H9 (cell line): ENCODE data around the gene MYH15. TPM values are rescaled to one million over a fixed set of nuclear protein-coding genes. Genes with fewer than 3 reads are reported as not detected.

ENCODE experiments used
- DNase-seq: peaks from one replicate; pipeline ENCODE4 v3.0.0-alpha.2; 2017
- H2AFZ ChIP-seq: one replicate; pipeline ENCODE4 v1.6.1; 2013; ENCODE audit warnings: mild to moderate bottlenecking, low read length, control low read depth, moderate library complexity
- H2AK5ac ChIP-seq: 2 replicates; pipeline ENCODE4 v1.6.1; 2013; ENCODE audit warnings: low read length, control low read depth, mixed read lengths; ENCODE audit not compliant: insufficient read length
- H2BK120ac ChIP-seq: one replicate; pipeline ENCODE4 v1.6.1; 2013; ENCODE audit warnings: low read depth, mild to moderate bottlenecking, low read length, control low read depth, inconsistent platforms; ENCODE audit not compliant: poor library complexity, severe bottlenecking
- H2BK12ac ChIP-seq: 2 replicates; pipeline ENCODE4 v1.6.1; 2013; ENCODE audit warnings: low read length, control low read depth, mixed read lengths, low read depth; ENCODE audit not compliant: insufficient read length
- H2BK15ac ChIP-seq: 2 replicates; pipeline ENCODE4 v1.6.1; 2013; ENCODE audit warnings: low read depth, low read length, control low read depth
- H2BK20ac ChIP-seq: one replicate; pipeline ENCODE4 v1.6.1; 2013; ENCODE audit warnings: low read depth, mild to moderate bottlenecking, low read length, control low read depth, inconsistent platforms; ENCODE audit not compliant: poor library complexity, severe bottlenecking
- H2BK5ac ChIP-seq: 2 replicates; pipeline ENCODE4 v1.6.1; 2013; ENCODE audit warnings: low read length, control low read depth, mixed read lengths; ENCODE audit not compliant: insufficient read length
- H3K14ac ChIP-seq: 2 replicates; pipeline ENCODE4 v1.6.1; 2013; ENCODE audit warnings: low read length, control low read depth; ENCODE audit not compliant: insufficient read depth
- H3K18ac ChIP-seq: 2 replicates; pipeline ENCODE4 v1.6.1; 2013; ENCODE audit warnings: low read depth, mild to moderate bottlenecking, mixed read lengths, low read length, control low read depth; ENCODE audit not compliant: insufficient read length
- H3K23ac ChIP-seq: 2 replicates; pipeline ENCODE4 v1.6.1; 2013; ENCODE audit warnings: low read length, control low read depth, mixed read lengths, low read depth; ENCODE audit not compliant: insufficient read length
- H3K23me2 ChIP-seq: 2 replicates; pipeline ENCODE4 v1.6.1; 2013; ENCODE audit warnings: low read depth, mild to moderate bottlenecking, mixed read lengths, low read length, control low read depth; ENCODE audit not compliant: insufficient read length, poor library complexity, severe bottlenecking
- H3K27ac ChIP-seq: 2 replicates; pipeline ENCODE4 v1.5.1; 2013; ENCODE audit warnings: low read length, control low read depth, mixed read lengths, low read depth; ENCODE audit not compliant: insufficient read length
- H3K27me3 ChIP-seq: 2 replicates; pipeline ENCODE4 v1.6.1; 2013; ENCODE audit warnings: low read length, control low read depth, inconsistent platforms; ENCODE audit not compliant: insufficient read depth
- H3K4ac ChIP-seq: 2 replicates; pipeline ENCODE4 v1.6.1; 2013; ENCODE audit warnings: low read depth, mild to moderate bottlenecking, control low read depth, inconsistent platforms, low read length, moderate library complexity
- H3K4me1 ChIP-seq: 2 replicates; pipeline ENCODE4 v1.6.1; 2013; ENCODE audit warnings: low read length, control low read depth, inconsistent platforms; ENCODE audit not compliant: insufficient read depth
- H3K4me2 ChIP-seq: 2 replicates; pipeline ENCODE4 v1.6.1; 2013; ENCODE audit warnings: low read length, control low read depth, mixed read lengths; ENCODE audit not compliant: insufficient read length, insufficient read depth
- H3K56ac ChIP-seq: 2 replicates; pipeline ENCODE4 v1.6.1; 2013; ENCODE audit warnings: low read depth, mild to moderate bottlenecking, mixed read lengths, low read length, control low read depth; ENCODE audit not compliant: insufficient read length
- H3K79me1 ChIP-seq: 2 replicates; pipeline ENCODE4 v1.6.1; 2013; ENCODE audit warnings: low read depth, mild to moderate bottlenecking, moderate library complexity, low read length, control low read depth, inconsistent platforms; ENCODE audit not compliant: insufficient read depth, poor library complexity, severe bottlenecking
- H3K79me2 ChIP-seq: 2 replicates; pipeline ENCODE4 v1.6.1; 2013; ENCODE audit warnings: low read length, control low read depth, inconsistent platforms; ENCODE audit not compliant: insufficient read depth
- H3K9ac ChIP-seq: 2 replicates; pipeline ENCODE4 v1.6.1; 2013; ENCODE audit warnings: low read length, control low read depth, mixed read lengths; ENCODE audit not compliant: insufficient read length; ENCODE audit errors: extremely low read depth
- H3K9me3 ChIP-seq: one replicate; pipeline ENCODE4 v1.6.1; 2013; ENCODE audit warnings: low read depth, low read length, inconsistent platforms; ENCODE audit not compliant: control insufficient read depth
- H3T11ph ChIP-seq: one replicate; pipeline ENCODE4 v1.6.1; 2013; ENCODE audit warnings: mild to moderate bottlenecking, low read length, control low read depth, inconsistent platforms
- H4K20me1 ChIP-seq: one replicate; pipeline ENCODE4 v1.6.1; 2013; ENCODE audit not compliant: control insufficient read depth, insufficient read length, insufficient read depth
- H4K5ac ChIP-seq: 2 replicates; pipeline ENCODE4 v1.6.1; 2013; ENCODE audit warnings: low read depth, mild to moderate bottlenecking, mixed read lengths, low read length, control low read depth; ENCODE audit not compliant: insufficient read length
- H4K8ac ChIP-seq: replicated peaks from 2 replicates; pipeline ENCODE4 v1.6.1; 2013; ENCODE audit warnings: low read length, control low read depth, mixed read lengths, low read depth; ENCODE audit not compliant: insufficient read length
- H4K91ac ChIP-seq: 2 replicates; pipeline ENCODE4 v1.6.1; 2013; ENCODE audit warnings: low read depth, mild to moderate bottlenecking, moderate library complexity, mixed read lengths, low read length, control low read depth; ENCODE audit not compliant: insufficient read length
- H3K27ac Mint-ChIP-seq, 3 experiments: 2 replicates in 2 of 3; 3 replicates in 1 of 3; pipeline ENCODE4 v1.8.0; 2020 to 2021; ENCODE audit warnings: mixed read lengths in 3 of 3, mild to moderate bottlenecking in 1 of 3, moderate library complexity in 1 of 3
- H3K27me3 Mint-ChIP-seq: 2 replicates; pipeline ENCODE4 v1.8.0; 2021; ENCODE audit warnings: low read depth, mild to moderate bottlenecking, moderate library complexity, mixed read lengths
- H3K36me3 Mint-ChIP-seq, 3 experiments: 2 replicates in 2 of 3; 3 replicates in 1 of 3; pipeline ENCODE4 v1.8.0; 2020 to 2021; ENCODE audit warnings: low read depth in 3 of 3, mixed read lengths in 3 of 3; ENCODE audit not compliant: insufficient read depth in 1 of 3
- H3K4me1 Mint-ChIP-seq, 2 experiments: 2 replicates each; pipeline ENCODE4 v1.8.0; 2020; ENCODE audit warnings: mixed read lengths in 2 of 2
- H3K4me3 Mint-ChIP-seq, 2 experiments: 2 replicates in 1 of 2; 3 replicates in 1 of 2; pipeline ENCODE4 v1.8.0; 2020 to 2021; ENCODE audit warnings: mild to moderate bottlenecking in 2 of 2, mixed read lengths in 2 of 2, moderate library complexity in 1 of 2
- H3K9me3 Mint-ChIP-seq, 2 experiments: 2 replicates in 1 of 2; 3 replicates in 1 of 2; pipeline ENCODE4 v1.8.0; 2020; ENCODE audit warnings: mild to moderate bottlenecking in 2 of 2, mixed read lengths in 2 of 2, moderate library complexity in 1 of 2
- WGBS: extraction: QIAGEN DNeasy Blood & Tissue Kit; methylation state at CpG from one replicate; pipeline ENCODE4 v1.1.7; 2013; ENCODE audit warnings: missing lambda C conversion rate, low lambda C conversion rate, mixed read lengths; ENCODE audit not compliant: insufficient read length; ENCODE audit errors: extremely low coverage; 5-methylcytosine and 5-hydroxymethylcytosine counted together
- total RNA-seq: library from RNA; stranded (reverse); gene quantifications from 2 replicates; pipeline ENCODE4 v1.2.1, GENCODE V29; 2021
- TF ChIP-seq, protein P1 (sequence below): fragments of 200-600 bp; sonication (generic); conservative IDR thresholded peaks from 3 replicates; pipeline ENCODE4 v1.8.0; 2021; ENCODE audit warnings: antibody characterized with exemption, mild to moderate bottlenecking

MYH15 gene
- total RNA-seq, 1 experiment from 2014 or later = 0.13 TPM

DNA sequence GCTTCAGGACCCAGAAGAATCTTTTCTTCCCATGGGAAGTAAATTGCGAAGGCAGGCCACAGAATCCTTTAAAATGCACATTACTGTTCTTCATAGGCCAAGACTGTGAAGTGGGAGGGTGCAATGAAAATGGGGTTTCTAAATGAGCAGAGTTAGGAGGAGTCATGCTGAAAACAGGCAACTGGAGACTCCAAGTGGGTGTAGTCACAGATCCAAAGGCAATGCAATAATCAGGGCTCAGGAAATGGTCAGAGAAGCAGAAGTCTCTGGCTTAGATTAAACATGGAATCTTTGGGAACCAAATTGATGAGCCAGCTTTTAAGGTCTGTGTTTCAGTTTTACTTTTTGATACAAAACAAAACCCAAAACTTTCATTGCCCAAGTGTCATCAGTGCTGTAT, 176.4 kb downstream of the MYH15 start:
- H3K14ac ChIP-seq = no peak overlapping the region
- H4K8ac ChIP-seq = no peak overlapping the region
- no peak overlapping the region for H2BK5ac ChIP-seq
- no peak overlapping the region for H4K91ac ChIP-seq
- no peaks in the 10 kb centered on the region for H3K36me3 Mint-ChIP-seq
- H3K4me3 Mint-ChIP-seq = no peak overlapping the region
- H2AFZ ChIP-seq = no peak overlapping the region
- no peaks in the 10 kb centered on the region for H4K20me1 ChIP-seq
- DNase-seq = no peak
- H2BK12ac ChIP-seq = no peak overlapping the region
- no peak overlapping the region for H3K23ac ChIP-seq
- H3K79me1 ChIP-seq = no peaks in the 10 kb centered on the region
- peak overlapping the region in 1 of 3 experiments; percentile 33; a peak in 1 of 7 replicates for H3K27ac Mint-ChIP-seq
- H3K27me3 ChIP-seq = no peaks in the 10 kb centered on the region
- no peak overlapping the region for H2BK20ac ChIP-seq
- H3K4me2 ChIP-seq = no peak overlapping the region
- no peak overlapping the region for H2AK5ac ChIP-seq
- no peaks in the 10 kb centered on the region for H3K4me1 Mint-ChIP-seq
- H3K9ac ChIP-seq = no peak overlapping the region
- no CpG with 5 or more reads among the region's 1 CpG for WGBS
- no peak overlapping the region for H3K56ac ChIP-seq
- H3K18ac ChIP-seq = no peak overlapping the region
- H3K4me1 ChIP-seq = no peaks in the 10 kb centered on the region
- no peaks in the 10 kb centered on the region for H3K23me2 ChIP-seq
- no peaks in the 10 kb centered on the region for H3K27me3 Mint-ChIP-seq
- H4K5ac ChIP-seq = no peak overlapping the region
- H3K4ac ChIP-seq = no peak overlapping the region
- TF ChIP-seq, protein P1, sequence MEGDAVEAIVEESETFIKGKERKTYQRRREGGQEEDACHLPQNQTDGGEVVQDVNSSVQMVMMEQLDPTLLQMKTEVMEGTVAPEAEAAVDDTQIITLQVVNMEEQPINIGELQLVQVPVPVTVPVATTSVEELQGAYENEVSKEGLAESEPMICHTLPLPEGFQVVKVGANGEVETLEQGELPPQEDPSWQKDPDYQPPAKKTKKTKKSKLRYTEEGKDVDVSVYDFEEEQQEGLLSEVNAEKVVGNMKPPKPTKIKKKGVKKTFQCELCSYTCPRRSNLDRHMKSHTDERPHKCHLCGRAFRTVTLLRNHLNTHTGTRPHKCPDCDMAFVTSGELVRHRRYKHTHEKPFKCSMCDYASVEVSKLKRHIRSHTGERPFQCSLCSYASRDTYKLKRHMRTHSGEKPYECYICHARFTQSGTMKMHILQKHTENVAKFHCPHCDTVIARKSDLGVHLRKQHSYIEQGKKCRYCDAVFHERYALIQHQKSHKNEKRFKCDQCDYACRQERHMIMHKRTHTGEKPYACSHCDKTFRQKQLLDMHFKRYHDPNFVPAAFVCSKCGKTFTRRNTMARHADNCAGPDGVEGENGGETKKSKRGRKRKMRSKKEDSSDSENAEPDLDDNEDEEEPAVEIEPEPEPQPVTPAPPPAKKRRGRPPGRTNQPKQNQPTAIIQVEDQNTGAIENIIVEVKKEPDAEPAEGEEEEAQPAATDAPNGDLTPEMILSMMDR = no peak
- H3K9me3 ChIP-seq = no peaks in the 10 kb centered on the region
- H2BK120ac ChIP-seq = no peak overlapping the region
- H2BK15ac ChIP-seq = no peak overlapping the region
- no peaks in the 10 kb centered on the region for H3K9me3 Mint-ChIP-seq
- H3K79me2 ChIP-seq = no peaks in the 10 kb centered on the region
- no peak overlapping the region for H3K27ac ChIP-seq
- H3T11ph ChIP-seq = no peak overlapping the region
